HG03175 (cell line): ENCODE results near the gene DPY30.

Experiments used
- ATAC-seq: cut with Tn5 transposase; IDR thresholded peaks from one replicate; pipeline ENCODE4 v1.9.1; 2021; ENCODE audit warnings: mild to moderate bottlenecking, moderate library complexity; ENCODE audit not compliant: unreplicated experiment

Gene DPY30

GRCh38 chr2:32010280-32010669, 29.3 kb downstream of the DPY30 start:
- ATAC-seq = peak; percentile 51

- ATAC-seq = peak; percentile 21
Measured at GRCh38 chr2:32009516-32010256, 29.9 kb downstream of the DPY30 start.

- ATAC-seq = no peak
Measured at GRCh38 chr2:32008805-32009515, 30.6 kb downstream of the DPY30 start.

- no peak for ATAC-seq
Measured at GRCh38 chr2:32007121-32007391, 32.5 kb downstream of the DPY30 start.

- no peak for ATAC-seq
Measured at GRCh38 chr2:32005371-32005976, 34.1 kb downstream of the DPY30 start.

- no peak for ATAC-seq
Measured at GRCh38 chr2:32003791-32004190, 35.8 kb downstream of the DPY30 start.

- no peak for ATAC-seq
Measured at GRCh38 chr2:32002406-32002805, 37.2 kb downstream of the DPY30 start.

- ATAC-seq = no peak
Measured at GRCh38 chr2:31999438-31999837, 40.2 kb downstream of the DPY30 start.

- no peak for ATAC-seq
Measured at GRCh38 chr2:31998731-31999383, 40.7 kb downstream of the DPY30 start.

- ATAC-seq = no peak
Measured at GRCh38 chr2:31997653-31998052, 42.0 kb downstream of the DPY30 start.

- no peak for ATAC-seq
Measured at GRCh38 chr2:31996571-31997150, 42.9 kb downstream of the DPY30 start.

- no peak for ATAC-seq
Measured at GRCh38 chr2:31992934-31993333, 46.7 kb downstream of the DPY30 start.

- ATAC-seq = no peak
Measured at GRCh38 chr2:31992025-31992579, 47.5 kb downstream of the DPY30 start.

GRCh38 chr2:31989946-31990345, 49.7 kb downstream of the DPY30 start:
- ATAC-seq = no peak

GRCh38 chr2:31987454-31988220, 52.0 kb downstream of the DPY30 start:
- ATAC-seq = no peak

- no peak for ATAC-seq
Measured at GRCh38 chr2:31986906-31987305, 52.7 kb downstream of the DPY30 start.

GRCh38 chr2:31983762-31984467, 55.7 kb downstream of the DPY30 start:
- ATAC-seq = no peak

- ATAC-seq = peak; percentile 99
Measured at GRCh38 chr2:31980674-31981356, 58.8 kb downstream of the DPY30 start.

- ATAC-seq = no peak
Measured at GRCh38 chr2:31979956-31980355, 59.6 kb downstream of the DPY30 start.
